Activated gamma-delta T cell treated with Interleukin-2 at 50 U/mL for 16 hours (primary cell): ENCODE measurements around the gene SIRPB1.
"Not testable (repeated sequence)": the region's sequence is repeated elsewhere in the genome, so short reads cannot be mapped to it uniquely, and the experiment has no call there.

ENCODE experiments used
- DNase-seq: peaks from one replicate; pipeline ENCODE4 v3.0.0-alpha.2; 2020

Gene SIRPB1

DNA sequence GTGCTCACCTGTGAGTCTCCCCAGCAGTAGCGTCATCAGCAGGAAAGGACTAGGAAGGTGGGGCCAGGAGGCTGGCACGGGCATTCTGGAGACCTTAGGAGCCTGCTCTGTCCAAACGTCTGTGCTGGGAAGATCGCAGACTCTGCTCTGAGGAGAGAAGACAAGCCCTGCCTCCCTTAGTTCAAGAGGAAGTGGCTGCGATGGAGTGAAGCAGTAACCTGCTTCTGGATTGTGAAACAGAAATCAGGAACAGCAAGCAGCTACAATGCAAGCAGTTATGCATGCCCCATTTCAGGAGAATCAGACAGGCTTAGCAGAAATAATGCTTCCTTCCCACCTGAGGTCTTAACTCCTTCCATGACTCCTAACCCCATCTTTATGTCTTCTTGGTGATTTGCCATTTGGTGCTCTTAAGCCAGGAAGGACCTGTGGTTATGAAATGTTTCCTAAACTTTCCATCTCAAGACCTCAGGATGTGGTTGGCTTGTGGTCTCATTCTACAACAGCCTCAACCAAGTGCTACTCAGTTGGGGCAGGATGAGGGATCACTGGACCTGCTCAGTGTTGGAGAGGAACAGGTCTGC, at the start of gene SIRPB1:
TSS of gene SIRPB1 (minus strand) at position 149 of the 584 bp plus-strand sequence. CDS start at position 84, 65 bp downstream.
- no peak for DNase-seq

DNA sequence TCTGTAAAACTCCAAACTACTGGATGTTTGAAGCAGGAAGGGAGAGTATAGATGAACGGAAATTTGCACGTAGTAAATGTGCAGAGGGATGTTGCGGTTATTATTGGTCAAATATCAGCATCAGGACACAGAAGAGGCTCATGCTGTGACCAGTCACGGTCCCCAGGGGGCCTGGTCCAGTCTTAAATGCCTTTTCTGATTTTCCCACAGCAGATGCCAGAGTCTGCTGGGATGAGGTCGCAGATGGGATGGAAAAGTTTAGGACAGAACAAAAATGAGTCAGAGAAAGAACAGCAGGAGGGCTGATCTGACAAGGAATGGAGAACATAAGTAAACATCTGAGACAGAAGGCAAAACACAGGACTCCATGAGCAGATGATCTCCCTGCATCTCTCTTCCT, 49.5 kb upstream of the SIRPB1 start:
- DNase-seq, result no peak

DNA sequence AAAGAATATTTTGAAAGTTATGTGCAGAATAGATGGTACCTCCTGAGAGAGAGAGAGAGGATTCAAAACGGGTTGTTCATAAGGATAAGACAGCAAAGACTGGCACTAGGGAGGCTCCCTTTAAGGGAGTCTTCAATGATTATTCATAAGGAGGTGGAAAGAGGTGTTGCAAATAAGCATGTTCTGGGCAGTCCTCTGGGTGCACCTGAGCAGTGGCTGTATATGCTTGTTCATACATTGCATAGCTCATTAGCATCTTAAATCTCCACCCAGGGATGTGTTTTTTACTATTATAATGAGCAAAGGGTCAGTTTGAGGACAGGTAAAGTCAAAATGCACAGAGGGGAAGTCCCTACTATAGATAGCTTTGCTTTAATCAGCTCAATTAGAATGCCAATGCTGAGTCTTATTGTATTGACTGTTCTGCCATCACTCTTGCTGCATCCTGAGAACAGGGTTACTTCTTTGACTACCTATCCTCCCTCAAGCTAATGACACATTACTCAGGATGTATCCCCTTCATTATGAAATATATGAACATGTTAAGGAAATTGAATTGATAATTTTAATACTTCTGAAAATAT, 47.8 kb upstream of the SIRPB1 start:
- no peak for DNase-seq

DNA sequence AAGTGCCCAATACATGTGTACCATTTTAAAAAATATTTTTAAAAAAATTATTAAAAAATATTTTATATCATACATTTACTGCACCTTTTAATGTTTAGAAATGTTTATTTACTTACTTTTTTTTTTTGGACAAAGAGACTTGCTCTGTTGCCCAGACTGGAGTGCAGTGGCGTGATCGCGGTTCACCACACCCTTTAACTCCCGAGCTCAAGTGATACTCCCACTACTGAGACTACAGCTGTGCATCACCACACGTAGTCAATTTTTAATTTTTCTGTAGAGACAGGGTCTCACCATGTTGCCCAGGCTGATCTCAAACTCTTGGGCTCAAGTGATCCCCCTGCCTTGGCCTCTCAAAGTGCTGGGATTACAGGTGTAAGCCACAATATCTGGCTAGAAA, 47.0 kb upstream of the SIRPB1 start:
- no peak for DNase-seq

DNA sequence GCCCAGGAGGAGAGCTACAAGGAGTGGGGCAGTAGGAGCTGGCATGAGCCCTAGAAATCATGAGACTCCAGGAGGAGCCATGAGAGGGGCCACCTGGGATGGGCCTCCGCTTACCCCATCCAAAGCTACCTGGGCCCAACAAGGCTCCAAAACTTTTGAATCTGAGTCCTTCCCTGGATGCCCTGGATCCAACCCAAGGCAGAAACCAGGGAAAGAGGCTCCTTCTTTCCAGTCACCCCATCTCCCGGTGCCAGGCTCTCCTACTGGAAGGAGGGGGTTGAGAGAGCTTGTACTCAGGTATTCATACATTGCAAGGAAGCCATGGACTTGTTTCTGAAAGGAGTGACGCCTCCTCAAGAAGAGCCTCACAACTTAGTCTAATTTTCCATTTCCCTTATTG, 45.5 kb upstream of the SIRPB1 start:
- DNase-seq, result no peak

DNA sequence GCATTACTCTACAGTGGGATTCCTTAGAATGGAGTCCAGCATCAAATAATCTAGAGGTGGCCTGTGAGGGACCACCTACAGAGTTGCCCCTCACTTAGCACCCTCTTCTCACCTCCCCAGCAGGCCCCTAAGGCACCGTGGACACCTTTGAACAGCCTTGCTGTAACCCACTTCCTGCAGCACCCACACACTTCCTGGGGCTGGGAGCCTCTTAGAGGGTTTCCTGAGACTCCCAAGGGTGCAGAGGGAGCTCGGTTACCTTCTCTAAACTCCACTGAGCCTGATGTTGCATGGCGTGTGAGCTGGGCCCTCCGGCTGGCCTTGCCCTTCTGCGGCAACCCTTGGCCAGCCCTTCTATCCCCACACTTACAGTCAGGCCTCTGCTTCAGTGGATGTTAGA, 45.1 kb upstream of the SIRPB1 start:
- DNase-seq, result peak; percentile 64

DNA sequence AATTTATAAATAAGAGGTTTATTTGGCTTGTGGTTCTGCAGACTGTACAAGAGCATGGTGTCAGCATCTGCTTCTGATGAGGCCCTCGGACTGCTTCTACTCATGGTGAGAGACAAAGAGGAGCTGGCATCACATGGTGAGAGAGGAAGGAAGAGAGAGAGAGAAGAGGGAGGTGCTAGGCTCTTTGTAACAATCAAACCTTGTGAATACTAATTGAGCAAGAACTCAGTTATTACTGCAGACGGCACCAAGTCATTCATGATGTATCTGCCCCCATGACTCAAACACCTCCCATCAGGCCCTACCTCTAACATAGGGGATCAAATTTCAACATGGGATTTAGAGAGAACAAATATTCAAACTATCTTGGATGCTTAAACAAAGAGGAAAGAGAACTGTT, 44.1 kb upstream of the SIRPB1 start:
- DNase-seq, result no peak

DNA sequence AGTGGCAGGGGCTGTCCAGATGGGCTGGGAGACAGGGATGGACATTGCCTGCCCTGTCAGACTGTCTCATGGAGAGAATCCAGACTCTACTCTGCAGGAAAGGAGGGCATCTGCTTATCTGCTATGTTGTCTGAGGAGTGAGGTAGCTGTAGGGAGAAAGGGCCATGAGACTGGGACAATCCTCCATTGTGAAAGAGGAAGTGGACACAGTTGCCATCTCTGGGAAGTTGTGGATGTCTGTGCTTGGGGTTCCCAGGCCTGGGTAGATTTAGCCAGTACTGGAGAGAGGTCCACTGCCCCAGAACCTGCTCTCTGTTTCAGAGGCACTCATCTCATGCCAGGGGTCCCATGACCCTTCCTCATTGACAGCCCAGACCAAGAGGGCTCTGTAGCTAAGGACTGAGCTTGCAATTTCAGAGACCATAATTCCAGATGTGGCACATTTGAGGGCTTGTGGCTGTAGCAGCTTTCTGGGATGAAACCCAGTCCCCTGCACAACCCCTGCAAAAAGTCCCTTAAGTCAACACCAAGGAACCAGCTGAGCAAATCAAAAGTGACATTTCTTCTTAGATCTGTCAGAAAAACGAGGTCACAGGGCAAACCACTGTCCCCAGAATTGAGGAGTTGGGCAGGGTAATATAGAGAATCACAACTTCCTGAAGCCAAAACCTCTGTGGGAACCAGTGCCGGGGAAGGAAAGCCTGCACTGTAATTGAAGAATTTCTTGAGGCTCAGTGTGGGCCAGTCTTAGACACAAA, 41.9 kb upstream of the SIRPB1 start:
- no peak for DNase-seq

DNA sequence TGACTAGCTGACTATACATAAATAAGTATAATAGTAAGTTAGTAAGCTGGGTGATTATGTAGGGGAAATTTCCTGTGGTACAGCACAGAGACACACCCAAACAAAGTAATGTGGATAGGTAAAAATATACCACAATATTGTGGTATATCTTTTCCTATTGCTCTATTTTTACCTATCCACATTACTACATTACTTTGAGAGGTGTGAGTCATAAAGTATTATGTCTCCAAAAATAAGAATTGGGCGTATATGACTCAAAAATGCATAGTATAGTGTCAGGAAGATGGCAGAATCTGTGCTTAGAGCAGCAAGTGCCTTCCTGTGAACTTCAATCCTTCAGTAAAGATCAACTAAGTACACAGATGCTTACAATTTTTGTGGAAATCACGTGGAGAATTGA, 40.4 kb upstream of the SIRPB1 start:
- DNase-seq, result no peak

DNA sequence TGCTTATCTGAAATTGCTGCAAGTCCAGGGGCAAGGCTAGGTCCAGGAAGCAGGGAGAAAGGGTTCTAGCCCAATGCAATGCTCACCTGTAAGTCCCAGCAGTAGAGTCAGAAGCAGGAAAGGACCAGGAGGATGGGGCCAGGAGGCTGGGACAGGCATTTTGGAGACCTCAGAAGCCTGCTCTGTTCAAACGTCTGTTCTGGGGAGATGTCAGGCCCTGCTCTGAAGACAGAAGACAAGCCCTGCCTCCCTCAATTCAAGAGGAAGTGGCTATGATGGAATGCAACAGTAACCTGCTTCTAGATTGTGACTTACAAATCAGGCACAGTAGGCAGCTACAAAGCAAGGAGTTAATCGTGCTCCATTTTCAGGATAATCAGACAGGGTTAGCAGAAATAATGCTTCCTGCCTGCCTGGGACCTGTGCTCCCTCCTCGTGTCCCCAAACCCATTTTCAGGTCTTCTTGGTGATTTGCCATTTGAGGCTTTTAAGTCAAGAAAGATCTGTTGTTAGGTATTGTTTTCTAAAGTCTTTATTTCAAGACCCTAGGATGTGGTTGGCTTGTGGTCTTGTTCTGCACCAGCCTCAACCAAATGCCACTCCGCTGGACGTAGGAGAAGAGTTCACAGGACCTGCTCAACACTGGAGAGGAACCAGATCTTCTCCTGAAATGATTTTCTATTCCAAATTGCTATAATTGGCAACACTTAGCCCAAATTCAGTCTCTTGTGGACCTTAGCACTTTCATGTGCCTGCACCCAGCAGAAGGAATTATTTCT, 37.9 kb upstream of the SIRPB1 start, which contains the start of gene SIRPG:
TSS of gene SIRPG (minus strand) at position 224 of the 779 bp plus-strand sequence. CDS start at position 159, 65 bp downstream.
- DNase-seq, result peak; percentile 27

DNA sequence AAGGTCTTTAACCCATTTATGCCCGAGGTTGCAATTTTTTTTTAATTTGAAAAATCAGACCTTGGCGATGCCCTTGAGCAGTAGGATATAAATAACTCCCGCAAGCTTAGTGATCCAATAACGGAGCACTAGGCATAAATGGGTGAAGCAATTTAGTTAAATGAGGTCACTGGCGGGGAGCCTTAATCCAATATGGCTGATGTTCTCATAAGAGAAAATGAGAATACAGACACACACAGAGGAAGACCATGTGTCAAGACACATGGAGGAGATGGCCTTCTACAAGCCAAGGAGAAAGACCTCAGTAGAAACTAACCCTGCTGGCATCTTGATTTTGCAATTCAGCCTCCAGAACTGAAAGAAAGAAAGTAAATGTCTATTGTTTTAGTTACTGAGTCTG, 37.0 kb upstream of the SIRPB1 start:
- DNase-seq, result no peak

DNA sequence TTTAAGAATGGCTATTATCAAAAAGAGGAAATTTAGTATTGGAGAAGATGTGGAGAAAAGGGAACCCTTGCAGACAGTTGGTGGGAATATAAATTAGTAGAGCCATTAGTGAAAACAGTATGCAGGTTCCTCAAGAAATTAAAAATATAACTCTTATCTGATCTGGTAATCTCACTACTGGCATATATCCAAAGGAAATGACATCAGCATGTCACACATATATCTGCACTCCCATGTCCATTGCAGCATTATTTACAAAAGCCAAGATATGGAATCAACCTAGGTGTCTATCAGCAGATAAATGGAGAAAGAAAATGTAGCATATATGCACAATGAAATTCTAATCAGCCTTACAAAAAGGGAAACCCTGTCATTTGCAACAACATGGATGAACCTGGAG, 35.2 kb upstream of the SIRPB1 start:
- DNase-seq, result no peak

DNA sequence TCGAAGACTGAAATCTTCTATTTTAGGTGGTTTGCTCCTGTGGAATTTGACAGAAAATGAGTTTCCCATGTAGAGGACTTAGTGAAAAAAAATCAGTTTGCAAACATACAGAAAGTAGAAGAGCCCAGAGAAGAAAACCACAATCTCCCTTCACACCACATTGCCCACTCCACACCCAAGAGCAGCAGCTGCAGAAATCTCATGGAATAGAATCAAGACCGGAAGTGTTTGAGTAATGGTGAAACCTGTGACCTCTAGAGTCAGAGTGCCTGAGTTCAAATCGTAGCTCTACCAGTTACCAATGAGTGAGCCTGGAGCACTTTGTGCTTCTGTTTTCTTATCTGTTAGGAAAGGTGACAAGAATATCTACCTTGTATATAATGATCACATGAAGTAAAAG, 33.2 kb upstream of the SIRPB1 start:
- no peak for DNase-seq

DNA sequence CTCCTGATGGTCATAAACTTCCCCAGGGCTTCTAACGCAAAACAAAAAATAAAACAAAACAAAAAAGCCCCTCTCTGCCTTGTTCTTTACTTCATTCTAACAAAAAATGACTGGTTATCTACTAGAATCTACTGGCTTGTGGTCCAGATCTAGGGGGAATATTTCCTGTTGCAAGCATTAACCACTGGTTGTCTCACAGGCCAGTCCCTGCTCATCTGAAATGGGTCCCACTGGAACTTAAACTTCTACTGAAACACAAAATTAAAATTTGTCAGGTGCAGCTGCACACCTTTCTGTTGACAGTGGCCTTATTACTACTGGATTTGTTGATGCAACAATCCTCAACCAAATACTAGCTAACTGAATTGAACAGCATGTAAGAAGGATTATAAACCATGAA, 32.3 kb upstream of the SIRPB1 start:
- DNase-seq, result no peak

DNA sequence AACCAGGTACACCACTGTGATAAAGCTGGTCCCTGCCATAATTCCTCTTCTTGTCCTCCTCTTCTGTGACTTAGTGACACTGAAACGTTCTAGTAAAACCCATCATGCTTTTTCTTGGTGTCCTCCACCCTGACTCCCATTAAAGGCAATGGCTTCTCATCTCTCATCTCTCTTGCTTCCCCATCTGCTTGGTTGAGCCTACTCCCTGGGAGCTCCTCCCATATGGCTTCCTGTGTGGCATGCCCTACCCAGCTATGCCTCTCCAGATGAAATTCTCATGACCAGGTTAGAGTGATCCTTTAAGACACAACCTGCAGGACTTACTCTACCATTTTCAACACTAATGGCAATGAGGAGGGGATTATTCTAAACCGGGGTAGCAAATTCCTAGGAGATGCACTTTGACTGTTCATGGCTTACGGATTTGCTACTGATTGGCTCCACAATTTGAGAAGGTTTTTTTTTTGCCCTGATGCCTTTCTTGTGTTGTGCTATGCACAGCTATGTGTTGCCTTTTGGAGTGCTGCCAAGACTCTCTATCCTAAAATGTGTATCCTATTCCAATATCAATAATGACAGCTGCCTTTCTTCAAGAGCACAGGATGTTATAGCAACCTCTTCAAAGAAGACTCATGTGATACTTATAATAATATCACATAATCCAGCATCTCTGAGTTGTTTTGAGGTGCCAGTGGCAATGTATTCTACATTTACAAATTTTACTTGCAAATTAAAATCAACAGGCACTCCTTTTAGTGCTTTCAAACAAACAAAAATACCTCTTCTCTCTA, 31.7 kb upstream of the SIRPB1 start:
- no peak for DNase-seq

DNA sequence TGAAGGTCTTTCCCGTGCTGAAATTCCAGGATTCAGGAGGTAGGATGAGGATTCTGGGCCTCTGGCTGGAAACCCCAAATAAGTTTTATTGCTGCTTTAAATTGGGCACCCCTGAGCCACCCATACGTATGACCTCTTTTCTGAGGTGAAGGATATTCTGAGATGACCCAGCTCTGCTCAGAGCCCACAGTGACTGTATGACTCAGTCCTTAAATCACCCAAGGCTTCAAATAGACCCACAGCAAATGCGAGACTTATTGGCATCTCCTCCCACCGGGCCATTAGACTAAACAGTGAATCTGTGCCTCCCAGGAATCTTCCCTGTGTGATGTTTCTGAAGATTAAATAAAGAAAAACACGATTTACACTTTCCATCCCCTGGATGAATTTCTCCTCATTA, 28.3 kb upstream of the SIRPB1 start:
- DNase-seq, result no peak

DNA sequence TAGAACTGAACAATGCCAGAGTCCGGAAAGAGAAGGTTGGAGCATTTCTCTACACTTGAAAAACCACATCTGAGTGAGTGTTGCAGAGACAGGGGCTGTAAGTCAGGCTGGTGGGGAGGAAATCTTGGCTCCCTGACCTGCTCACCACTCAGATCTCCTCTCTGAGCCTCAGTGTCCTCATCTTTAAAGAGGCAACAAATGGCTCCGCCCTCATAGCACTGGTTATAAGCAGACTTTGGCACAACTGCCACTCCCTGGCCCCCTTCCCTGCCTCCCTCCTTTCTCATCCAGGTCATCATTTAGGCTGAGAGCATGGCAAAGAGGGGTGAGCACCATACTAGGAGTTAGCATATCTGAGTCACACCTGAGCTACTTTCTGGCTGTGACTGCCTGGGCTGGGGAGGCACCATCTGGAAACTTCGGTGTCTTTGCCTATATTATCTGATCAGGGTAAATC, 27.2 kb upstream of the SIRPB1 start:
- no peak for DNase-seq

DNA sequence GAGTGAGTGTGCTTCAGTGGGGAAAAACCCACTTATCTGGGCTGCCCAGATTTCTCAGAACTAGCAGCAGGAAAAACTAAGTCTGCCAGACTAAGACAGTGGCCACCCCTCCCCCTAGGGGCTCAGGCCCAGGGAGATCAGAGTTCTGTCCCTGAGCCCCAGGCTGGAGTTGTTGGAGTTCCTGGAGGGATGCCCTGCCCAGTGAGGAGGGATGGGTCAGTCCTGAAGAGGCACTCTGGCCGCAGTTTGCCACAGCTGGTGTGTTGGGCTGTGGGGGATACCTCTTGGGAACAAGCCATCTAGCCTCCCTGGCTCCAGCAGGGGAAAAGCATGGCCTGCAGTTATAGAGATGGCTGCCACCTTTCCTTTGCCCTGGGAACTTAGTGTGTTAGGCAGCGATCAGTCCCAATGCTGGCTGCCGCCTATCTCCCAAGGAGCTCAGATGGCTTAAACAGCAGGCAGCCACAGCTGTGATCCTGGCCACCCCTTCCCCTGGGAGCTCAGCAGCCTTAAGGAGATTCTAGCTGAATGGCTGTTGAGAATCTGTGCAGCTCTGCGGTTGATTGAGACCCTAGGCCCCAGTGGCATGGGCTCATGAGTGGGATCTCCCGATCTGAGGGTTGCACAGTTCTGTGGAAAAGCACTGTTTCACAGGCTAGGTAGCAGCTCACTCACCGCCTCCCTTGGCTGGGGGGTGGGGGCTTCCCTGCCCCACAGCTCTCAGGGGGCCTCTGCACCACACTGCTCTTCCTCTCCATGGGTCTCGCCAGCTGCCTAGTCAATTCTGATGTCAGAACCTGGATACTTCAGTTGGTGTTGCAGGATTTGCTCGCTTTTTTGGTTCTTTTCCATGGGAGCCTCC, 24.5 kb upstream of the SIRPB1 start:
- no peak for DNase-seq

DNA sequence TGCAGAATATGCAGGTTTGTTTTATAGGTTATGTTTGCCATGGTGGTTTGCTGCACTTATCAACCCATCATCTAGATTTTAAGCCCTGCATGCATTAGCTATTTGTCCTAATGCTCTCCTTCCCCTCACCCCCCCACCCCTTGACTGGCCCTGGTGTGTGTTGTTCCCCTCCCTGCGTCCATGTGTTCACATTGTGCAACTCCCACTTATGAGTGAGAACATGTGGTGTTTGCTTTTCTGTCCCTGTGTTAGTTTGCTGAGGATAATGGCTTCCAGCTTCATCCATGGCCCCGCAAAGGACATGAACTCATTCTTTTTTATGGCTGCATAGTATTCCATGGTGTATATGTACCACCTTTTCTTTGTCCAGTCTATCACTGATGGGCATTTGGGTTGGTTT, 18.8 kb upstream of the SIRPB1 start:
- DNase-seq, result not testable (repeated sequence)

DNA sequence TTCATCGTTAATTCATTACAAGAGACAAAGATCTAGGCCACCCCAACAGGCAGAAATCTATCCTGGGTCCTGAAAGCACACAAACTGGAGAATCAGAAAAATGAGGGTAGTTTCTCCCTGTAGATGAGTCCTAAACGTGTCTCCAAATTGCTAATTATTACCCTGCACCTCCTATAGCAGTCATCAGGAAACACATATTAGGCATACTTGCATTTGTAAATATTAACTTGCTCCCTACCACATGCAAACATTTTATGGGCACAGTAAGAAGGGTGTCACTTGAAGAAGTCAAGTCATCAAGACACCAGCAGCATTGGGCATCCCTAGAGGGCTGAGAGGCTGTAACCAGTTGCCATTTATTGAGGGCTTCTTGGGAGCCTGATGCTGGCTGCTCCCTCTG, 17.9 kb upstream of the SIRPB1 start:
- DNase-seq, result no peak

DNA sequence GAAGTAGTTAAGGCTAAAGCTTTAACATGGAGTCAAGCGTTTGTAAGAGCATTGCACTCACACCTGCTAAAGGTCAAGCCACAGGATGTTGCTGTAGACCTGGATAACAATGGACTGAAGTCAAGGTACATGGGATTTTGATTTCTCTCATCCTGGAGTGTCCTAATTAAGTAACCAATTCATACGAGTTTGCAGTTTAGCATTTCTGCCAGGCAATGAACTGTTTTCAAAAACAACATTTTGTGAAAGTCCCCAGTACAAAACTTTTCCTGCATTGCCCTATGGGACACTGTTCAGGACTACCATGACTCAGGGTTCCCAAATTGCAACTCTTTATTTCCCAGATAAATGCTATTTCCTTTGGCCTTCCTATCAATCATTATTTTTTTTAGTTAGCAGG, 17.4 kb upstream of the SIRPB1 start:
- DNase-seq, result no peak

DNA sequence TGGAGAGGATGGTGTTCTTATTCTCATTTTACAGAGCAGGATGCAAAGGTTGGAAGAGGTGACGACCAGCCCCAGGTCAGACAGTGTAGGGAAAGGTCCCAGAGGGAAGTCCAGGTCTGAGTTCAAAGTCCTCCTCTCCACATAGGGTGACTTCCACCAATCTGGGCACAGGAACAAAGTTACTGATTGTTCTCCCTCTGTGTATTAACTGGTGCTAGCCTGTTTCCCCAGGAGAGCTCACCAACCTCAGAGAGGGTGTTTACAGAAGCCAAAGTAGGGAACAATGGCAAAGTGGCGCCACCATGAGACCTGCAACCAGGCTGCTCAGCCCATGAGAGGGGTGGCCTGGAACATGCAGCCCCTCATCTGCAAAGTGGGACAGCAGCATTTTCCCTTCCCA, 16.8 kb upstream of the SIRPB1 start:
- DNase-seq, result no peak
